Vagina (tissue), 2 donors: Measurements from ENCODE around the gene ABCB7.

ENCODE experiments used
- POLR2A ChIP-seq, 2 donors: fragments of 450-650 bp; IDR thresholded peaks; one replicate each; pipeline ENCODE4 v1.6.1; 2017; ENCODE audit warnings: antibody characterized with exemption in 2 of 2, mild to moderate bottlenecking in 2 of 2, moderate library complexity in 2 of 2
- TF ChIP-seq, protein P1 (sequence below), 3 experiments: fragments of 450-650 bp in 2 of 3; fragments of 200-600 bp in 1 of 3; sonication (generic) in 1 of 3; IDR thresholded peaks; one replicate each; pipeline ENCODE4 v1.5.1; 2017 to 2019; ENCODE audit warnings: antibody characterized with exemption in 3 of 3, mild to moderate bottlenecking in 2 of 3, moderate library complexity in 2 of 3

DNA sequence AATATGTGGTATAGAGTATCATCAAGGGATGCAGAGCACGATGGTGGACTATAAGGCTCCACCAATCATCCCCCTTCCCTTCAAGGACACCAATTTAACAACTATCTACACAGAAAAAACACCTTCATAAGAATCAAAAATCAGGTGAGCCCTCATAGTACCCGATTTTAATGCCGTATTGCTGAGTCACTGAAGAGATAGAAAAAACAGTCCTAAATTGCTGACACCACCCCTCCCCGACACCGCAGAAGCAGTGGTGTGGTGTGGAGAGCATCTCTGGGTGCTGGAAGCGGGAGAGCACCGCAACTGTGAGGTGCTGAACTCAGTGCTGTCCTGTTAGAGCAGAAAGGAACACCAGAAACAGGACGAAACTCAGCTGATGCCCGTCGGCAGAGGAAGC is 49.3 kb downstream of the ABCB7 start:
- TF ChIP-seq, protein P1, sequence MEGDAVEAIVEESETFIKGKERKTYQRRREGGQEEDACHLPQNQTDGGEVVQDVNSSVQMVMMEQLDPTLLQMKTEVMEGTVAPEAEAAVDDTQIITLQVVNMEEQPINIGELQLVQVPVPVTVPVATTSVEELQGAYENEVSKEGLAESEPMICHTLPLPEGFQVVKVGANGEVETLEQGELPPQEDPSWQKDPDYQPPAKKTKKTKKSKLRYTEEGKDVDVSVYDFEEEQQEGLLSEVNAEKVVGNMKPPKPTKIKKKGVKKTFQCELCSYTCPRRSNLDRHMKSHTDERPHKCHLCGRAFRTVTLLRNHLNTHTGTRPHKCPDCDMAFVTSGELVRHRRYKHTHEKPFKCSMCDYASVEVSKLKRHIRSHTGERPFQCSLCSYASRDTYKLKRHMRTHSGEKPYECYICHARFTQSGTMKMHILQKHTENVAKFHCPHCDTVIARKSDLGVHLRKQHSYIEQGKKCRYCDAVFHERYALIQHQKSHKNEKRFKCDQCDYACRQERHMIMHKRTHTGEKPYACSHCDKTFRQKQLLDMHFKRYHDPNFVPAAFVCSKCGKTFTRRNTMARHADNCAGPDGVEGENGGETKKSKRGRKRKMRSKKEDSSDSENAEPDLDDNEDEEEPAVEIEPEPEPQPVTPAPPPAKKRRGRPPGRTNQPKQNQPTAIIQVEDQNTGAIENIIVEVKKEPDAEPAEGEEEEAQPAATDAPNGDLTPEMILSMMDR (IDR thresholded peaks at IDR 0.05): no peak
- TF ChIP-seq POLR2A (IDR thresholded peaks at IDR 0.05): no peak
